Measurements from ENCODE around the gene NKIRAS1. TPM values are rescaled to one million over a fixed set of nuclear protein-coding genes. Genes with fewer than 3 reads are reported as not detected.
A peak's percentile ranks its signal among the peaks of the same experiment; 100 is the strongest.
"Not testable (repeated sequence)": the region's sequence is repeated elsewhere in the genome, so short reads cannot be mapped to it uniquely, and the experiment has no call there.

NKIRAS1 gene
- total RNA-seq, 1 experiment from 2014 or later, result 8.9 TPM

DNA sequence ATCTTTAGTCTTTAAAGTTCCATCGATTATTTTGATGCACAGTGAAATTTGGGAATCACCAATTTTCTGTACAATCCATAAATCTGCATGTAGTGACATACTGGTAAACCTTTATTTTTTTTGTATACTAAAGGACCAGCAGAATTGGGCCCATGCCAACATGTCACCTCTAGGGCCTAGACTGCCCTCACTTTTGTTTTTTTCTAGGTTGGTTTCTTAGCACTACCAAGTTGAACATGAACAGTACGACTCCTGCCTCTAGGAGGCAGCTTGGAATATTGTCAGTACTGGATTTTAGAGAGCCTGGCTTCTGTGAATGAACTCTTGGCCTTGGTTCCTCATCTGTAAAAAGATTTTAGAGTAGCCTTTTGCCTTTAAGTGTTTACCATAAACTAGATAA lies 32.3 kb downstream of the NKIRAS1 start:
- ATAC-seq (peak; percentile 52; the same call in 1 of the 2 replicates), DNase-seq (ENCODE audit: low read depth, low spot score) (no peak)
- no peaks in the 10 kb centered on the region for H3K27me3 ChIP-seq (ENCODE audit: control insufficient read depth, insufficient read depth, low read length)
- H3K27ac ChIP-seq (ENCODE audit: low read length), result no peak overlapping the region
- TF ChIP-seq, protein P1, sequence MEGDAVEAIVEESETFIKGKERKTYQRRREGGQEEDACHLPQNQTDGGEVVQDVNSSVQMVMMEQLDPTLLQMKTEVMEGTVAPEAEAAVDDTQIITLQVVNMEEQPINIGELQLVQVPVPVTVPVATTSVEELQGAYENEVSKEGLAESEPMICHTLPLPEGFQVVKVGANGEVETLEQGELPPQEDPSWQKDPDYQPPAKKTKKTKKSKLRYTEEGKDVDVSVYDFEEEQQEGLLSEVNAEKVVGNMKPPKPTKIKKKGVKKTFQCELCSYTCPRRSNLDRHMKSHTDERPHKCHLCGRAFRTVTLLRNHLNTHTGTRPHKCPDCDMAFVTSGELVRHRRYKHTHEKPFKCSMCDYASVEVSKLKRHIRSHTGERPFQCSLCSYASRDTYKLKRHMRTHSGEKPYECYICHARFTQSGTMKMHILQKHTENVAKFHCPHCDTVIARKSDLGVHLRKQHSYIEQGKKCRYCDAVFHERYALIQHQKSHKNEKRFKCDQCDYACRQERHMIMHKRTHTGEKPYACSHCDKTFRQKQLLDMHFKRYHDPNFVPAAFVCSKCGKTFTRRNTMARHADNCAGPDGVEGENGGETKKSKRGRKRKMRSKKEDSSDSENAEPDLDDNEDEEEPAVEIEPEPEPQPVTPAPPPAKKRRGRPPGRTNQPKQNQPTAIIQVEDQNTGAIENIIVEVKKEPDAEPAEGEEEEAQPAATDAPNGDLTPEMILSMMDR (IDR thresholded peaks at IDR 0.05), result peak; percentile 37
- no peak for TF ChIP-seq SIN3A (IDR thresholded peaks at IDR 0.05; ENCODE audit: borderline replicate concordance, insufficient read depth, low read depth, low read length)
- BruUV-seq (replicated peaks), result no TSS peak
- H3K4me3 ChIP-seq (ENCODE audit: low read depth in 2 of 2, low read length in 2 of 2), result no peak overlapping the region
- CTCF ChIA-PET, result no interaction called here
- in situ Hi-C loops (cut with HindIII; ENCODE audit: low pct_unique_long_range_greater_than_20kb, low sequenced_read_pairs), result no loop called here
- H3K36me3 ChIP-seq (ENCODE audit: control insufficient read depth, insufficient read depth, low read length), result no peaks in the 10 kb centered on the region
- peaks cover 11% of the 10 kb centered on the region for H3K4me1 ChIP-seq (ENCODE audit: control insufficient read depth, insufficient read depth, low read length)
- H3K9me3 ChIP-seq (ENCODE audit: control insufficient read depth, insufficient read depth, low read depth, low read length), result no peaks in the 10 kb centered on the region
- intact Hi-C loops (cut with micrococcal nuclease; ENCODE audit: unreplicated experiment), result no loop called here
- POLR2A ChIA-PET, result no interaction called here

GRCh38 chr3:23882487-23882918 lies 34.3 kb downstream of the NKIRAS1 start:
- in situ Hi-C loops (cut with HindIII; ENCODE audit: low pct_unique_long_range_greater_than_20kb, low sequenced_read_pairs) (no loop called here), intact Hi-C loops (cut with micrococcal nuclease; ENCODE audit: unreplicated experiment) (no loop called here)
- ATAC-seq, result no peak
- Histone ChIP-seq H3K4me3 (ENCODE audit: low read depth in 2 of 2, low read length in 2 of 2) (no peak overlapping the region), H3K36me3 (ENCODE audit: control insufficient read depth, insufficient read depth, low read length) (no peaks in the 10 kb centered on the region), H3K9me3 (ENCODE audit: control insufficient read depth, insufficient read depth, low read depth, low read length) (no peaks in the 10 kb centered on the region), H3K27me3 (ENCODE audit: control insufficient read depth, insufficient read depth, low read length) (no peaks in the 10 kb centered on the region), H3K27ac (ENCODE audit: low read length) (no peak overlapping the region), H3K4me1 (ENCODE audit: control insufficient read depth, insufficient read depth, low read length) (peaks cover 11% of the 10 kb centered on the region)
- ChIA-PET POLR2A (no interaction called here), CTCF (no interaction called here)
- no peak for DNase-seq (ENCODE audit: low read depth, low spot score)
- BruUV-seq (replicated peaks), result no TSS peak
- no peak for TF ChIP-seq POLR2AphosphoS5 (IDR thresholded peaks at IDR 0.05; ENCODE audit: low read depth, low read length)
- TF ChIP-seq, protein P1 (IDR thresholded peaks at IDR 0.05), result no peak
- TF ChIP-seq TCF7L2 (IDR thresholded peaks at IDR 0.05; ENCODE audit: low read depth, low read length), result no peak

GRCh38 chr3:23881993-23882392 lies 34.8 kb downstream of the NKIRAS1 start:
- H3K36me3 ChIP-seq (ENCODE audit: control insufficient read depth, insufficient read depth, low read length); DNase-seq (ENCODE audit: low read depth, low spot score); H3K4me1 ChIP-seq (ENCODE audit: control insufficient read depth, insufficient read depth, low read length); H3K27me3 ChIP-seq (ENCODE audit: control insufficient read depth, insufficient read depth, low read length); BruUV-seq (replicated peaks); in situ Hi-C loops (cut with HindIII; ENCODE audit: low pct_unique_long_range_greater_than_20kb, low sequenced_read_pairs); H3K4me3 ChIP-seq (ENCODE audit: low read depth in 2 of 2, low read length in 2 of 2); ATAC-seq; intact Hi-C loops (cut with micrococcal nuclease; ENCODE audit: unreplicated experiment); POLR2A ChIA-PET; H3K9me3 ChIP-seq (ENCODE audit: control insufficient read depth, insufficient read depth, low read depth, low read length); CTCF ChIA-PET; H3K27ac ChIP-seq (ENCODE audit: low read length): not testable (repeated sequence)
